Pancreas (tissue), 10 donors: ENCODE results near the gene CNKSR3. TPM values are rescaled to one million over a fixed set of nuclear protein-coding genes. Genes with fewer than 3 reads are reported as not detected.

Experiments used
- ATAC-seq, 4 donors: fragments of 200-7000 bp; cut with Tn5 transposase; one replicate each; pipeline versions ENCODE4 v1.8.0 to v1.9.1; 2020; ENCODE audit warnings: mild to moderate bottlenecking in 4 of 4, moderate library complexity in 4 of 4
- DNase-seq, 6 donors: peaks; one replicate each; pipeline ENCODE4 v3.0.0-alpha.2; 2020
- FAIRE-seq: peaks from 2 replicates; lab custom pipeline; 2012; peaks lifted over from hg19 to GRCh38; lab: Jason Lieb, UNC
- H3K27ac ChIP-seq, 4 donors: fragments of 200-600 bp; sonication (generic); 1 replicate in 3 of 4; 2 replicates in 1 of 4; pipeline versions ENCODE4 v1.5.0 to v1.8.0; 2020
- H3K27me3 ChIP-seq, 4 donors: fragments of 200-600 bp; one replicate each; pipeline ENCODE4 v1.8.0; 2021
- H3K36me3 ChIP-seq, 3 donors: fragments of 200-600 bp; sonication (generic) in 1 of 3; one replicate each; pipeline versions ENCODE4 v1.5.0 to v1.8.0; 2020 to 2021
- H3K4me1 ChIP-seq, 3 donors: fragments of 200-600 bp; one replicate each; pipeline ENCODE4 v1.8.0; 2021
- H3K4me3 ChIP-seq, 4 donors: fragments of 200-600 bp; sonication (generic) in 2 of 4; one replicate each; pipeline versions ENCODE4 v1.5.0 to v1.8.0; 2020 to 2021
- H3K9me3 ChIP-seq, 4 donors: fragments of 200-600 bp; one replicate each; pipeline ENCODE4 v1.8.0; 2021
- WGBS, 2 donors: extraction: QIAGEN DNeasy Blood & Tissue Kit; methylation state at CpG; one replicate each; pipeline ENCODE4 v1.1.7; 2013; 5-methylcytosine and 5-hydroxymethylcytosine counted together
- intact Hi-C, 3 donors: fragments of 100-400 bp; cut with DNase I; formaldehyde crosslinking; loops; one replicate each; pipeline versions ENCODE4 v1.11.1 to v1.14.2; 2022
- polyA plus RNA-seq, 2 donors: library from polyadenylated mRNA; stranded (reverse); fragments of 200-250 nt; gene quantifications; one replicate each; pipeline ENCODE4 v1.2.3, GENCODE V29; 2013
- total RNA-seq, 6 donors: library from RNA; stranded (reverse); fragmentation: NEBNext Ultra II Directional in 4 of 6; extraction: Animal tissue kit (Norgen Biotek cat#: 25700) in 4 of 6; gene quantifications; one replicate each; pipeline versions ENCODE4 v1.2.1 to v1.2.4, GENCODE V29; 2021 to 2023
- TF ChIP-seq, protein P1 (sequence below), 4 donors: fragments of 200-600 bp; sonication (generic) in 3 of 4; IDR thresholded peaks; one replicate each; pipeline versions ENCODE4 v1.5.0 to v1.8.0; 2021; ENCODE audit warnings: antibody characterized with exemption in 4 of 4
- donor health status: healthy with polysubstance abuse.
- donor health status: DM: no; HTN: no; CAD: no; lungs with moderate emphysema.
- donor health status: DM: no; HTN: no; CAD: no.
- donor health status: control.
- donor health status: control.
- donor health status: Bipolar disorder and iron deficiency.
- donor health status: DM: yes; HTN: yes; CAD: no.
- donor health status: DM: no; HTN: no; CAD: no.
- donor health status: DM: no; HTN: no; CAD: no.
- donor health status: DM: yes; HTN: yes; CAD: no.

The CNKSR3 gene
- total RNA-seq (10 to 100 TPM; 14.3 to 24.2 (median 18.6) TPM), polyA plus RNA-seq (10 to 100 TPM in 1 of 2 donors, 1 to 10 TPM in 1; 7.6 to 21.3 TPM)

- Histone ChIP-seq H3K4me1 (peaks cover 12 to 29% (median 15%) of the 10 kb centered on the region in 3 donors), H3K36me3 (no peaks in the 10 kb centered on the region), H3K27ac (peak within 1 kb of the TSS; percentile 86 to 98 (median 96)), H3K27me3 (no peaks in the 10 kb centered on the region), H3K4me3 (peak within 1 kb of the TSS; percentile 76 to 90 (median 81)), H3K9me3 (no peaks in the 10 kb centered on the region)
- ATAC-seq (peak; percentile 77 to 84 (median 81)), DNase-seq (peak; percentile 91 to 95 (median 94)), FAIRE-seq (no peak)
- TF ChIP-seq, protein P1, sequence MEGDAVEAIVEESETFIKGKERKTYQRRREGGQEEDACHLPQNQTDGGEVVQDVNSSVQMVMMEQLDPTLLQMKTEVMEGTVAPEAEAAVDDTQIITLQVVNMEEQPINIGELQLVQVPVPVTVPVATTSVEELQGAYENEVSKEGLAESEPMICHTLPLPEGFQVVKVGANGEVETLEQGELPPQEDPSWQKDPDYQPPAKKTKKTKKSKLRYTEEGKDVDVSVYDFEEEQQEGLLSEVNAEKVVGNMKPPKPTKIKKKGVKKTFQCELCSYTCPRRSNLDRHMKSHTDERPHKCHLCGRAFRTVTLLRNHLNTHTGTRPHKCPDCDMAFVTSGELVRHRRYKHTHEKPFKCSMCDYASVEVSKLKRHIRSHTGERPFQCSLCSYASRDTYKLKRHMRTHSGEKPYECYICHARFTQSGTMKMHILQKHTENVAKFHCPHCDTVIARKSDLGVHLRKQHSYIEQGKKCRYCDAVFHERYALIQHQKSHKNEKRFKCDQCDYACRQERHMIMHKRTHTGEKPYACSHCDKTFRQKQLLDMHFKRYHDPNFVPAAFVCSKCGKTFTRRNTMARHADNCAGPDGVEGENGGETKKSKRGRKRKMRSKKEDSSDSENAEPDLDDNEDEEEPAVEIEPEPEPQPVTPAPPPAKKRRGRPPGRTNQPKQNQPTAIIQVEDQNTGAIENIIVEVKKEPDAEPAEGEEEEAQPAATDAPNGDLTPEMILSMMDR (IDR thresholded peaks at IDR 0.05) = no peak
- WGBS, 2 donors = 0 to 1% methylated on average over 79 to 86 of the region's 86 CpGs
- intact Hi-C loops = no loop called here
Observed at GRCh38 chr6:154510144-154510905, at the start of gene CNKSR3. Gene CNKSR3 (minus strand): TSS chr6:154510685. CDS start chr6:154510114, 571 bp downstream.

DNA sequence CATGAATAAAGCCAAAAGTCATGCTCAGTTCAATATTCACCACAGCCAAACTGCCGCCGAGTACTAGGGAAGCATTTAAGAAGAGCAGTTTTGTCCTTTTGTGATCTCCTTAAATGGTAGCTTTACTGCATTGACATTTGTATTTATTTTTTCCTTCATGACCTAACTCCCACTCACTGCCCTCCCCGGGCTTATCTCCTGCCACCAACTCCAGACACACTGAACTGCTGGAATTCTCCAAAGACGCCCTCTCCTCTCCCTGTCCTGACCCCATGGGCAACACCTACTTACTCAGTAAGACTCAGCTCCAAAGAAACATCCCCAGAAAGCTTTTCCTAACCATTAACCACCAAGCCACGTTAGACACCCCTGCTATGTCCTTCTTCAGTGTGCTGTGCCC lies 48.5 kb upstream of the CNKSR3 start:
- no peaks in the 10 kb centered on the region for H3K9me3 ChIP-seq
- DNase-seq (no peak), FAIRE-seq (no peak), ATAC-seq (no peak)
- no peaks in the 10 kb centered on the region for H3K27me3 ChIP-seq
- no peaks in the 10 kb centered on the region for H3K4me1 ChIP-seq
- TF ChIP-seq, protein P1 (IDR thresholded peaks at IDR 0.05) = no peak
- WGBS, 2 donors = 60 to 63% methylated on average over 5 of the region's 5 CpGs
- H3K4me3 ChIP-seq = no peak overlapping the region
- no peak overlapping the region for H3K27ac ChIP-seq
- H3K36me3 ChIP-seq = no peaks in the 10 kb centered on the region
- intact Hi-C loops = no loop called here

- Histone ChIP-seq H3K4me3 (no peak overlapping the region), H3K9me3 (no peaks in the 10 kb centered on the region), H3K27ac (no peak overlapping the region), H3K36me3 (no peaks in the 10 kb centered on the region), H3K4me1 (no peaks in the 10 kb centered on the region), H3K27me3 (no peaks in the 10 kb centered on the region)
- no peak for ATAC-seq
- TF ChIP-seq, protein P1 (IDR thresholded peaks at IDR 0.05) = no peak
- no peak for FAIRE-seq
- WGBS, 2 donors = 93% methylated on average over 6 of the region's 6 CpGs
- intact Hi-C loops = no loop called here
- DNase-seq = no peak
Observed at GRCh38 chr6:154558513-154558912, 48.0 kb upstream of the CNKSR3 start.

GRCh38 chr6:154555073-154555677 lies 44.7 kb upstream of the CNKSR3 start:
- no peaks in the 10 kb centered on the region for H3K36me3 ChIP-seq
- no peaks in the 10 kb centered on the region for H3K4me1 ChIP-seq
- H3K4me3 ChIP-seq = no peak overlapping the region
- DNase-seq (peak in 2 of 6 donors; percentile 14 to 31), ATAC-seq (peak; percentile 62 to 84 (median 78)), FAIRE-seq (no peak)
- peak overlapping the region in 3 of 4 donors; percentile 6 to 59 (median 15) for H3K27ac ChIP-seq
- H3K9me3 ChIP-seq = no peaks in the 10 kb centered on the region
- no peaks in the 10 kb centered on the region for H3K27me3 ChIP-seq
- TF ChIP-seq, protein P1 (IDR thresholded peaks at IDR 0.05) = no peak
- intact Hi-C loops = no loop called here
- WGBS, 2 donors = 59 to 65% methylated on average over 7 of the region's 7 CpGs
